Body of pancreas (tissue), 4 donors: ENCODE measurements around the gene THSD7B. TPM values are rescaled to one million over a fixed set of nuclear protein-coding genes. Genes with fewer than 3 reads are reported as not detected.

Experiments
- ATAC-seq: fragments of 150-250 bp; one replicate; pipeline ENCODE4 v1.9.1; 2016
- DNase-seq, 4 donors: peaks; one replicate each; pipeline ENCODE4 v3.0.0-alpha.2; 2019
- H3K27ac ChIP-seq, 4 donors: fragments of 200-600 bp; sonication (generic); 1 replicate in 3 of 4; 2 replicates in 1 of 4; pipeline versions ENCODE4 v1.5.1 to v1.6.1; 2016 to 2019; ENCODE audit warnings: mild to moderate bottlenecking in 1 of 4, mixed read lengths in 1 of 4, moderate library complexity in 1 of 4
- H3K27me3 ChIP-seq, 2 donors: fragments of 200-600 bp; sonication (generic); one replicate each; pipeline ENCODE4 v1.6.0; 2016; ENCODE audit warnings: mild to moderate bottlenecking in 1 of 2
- H3K36me3 ChIP-seq, 2 donors: fragments of 200-600 bp; sonication (generic); replicated peaks in 1 of 2; 2 replicates each; pipeline ENCODE4 v1.5.1; 2016; ENCODE audit warnings: low read depth in 2 of 2; ENCODE audit not compliant: insufficient read depth in 1 of 2
- H3K4me1 ChIP-seq: fragments of 200-600 bp; sonication (generic); one replicate; pipeline ENCODE4 v1.6.0; 2016
- H3K4me3 ChIP-seq, 2 donors: fragments of 200-600 bp; sonication (generic); 1 replicate in 1 of 2; 2 replicates in 1 of 2; pipeline ENCODE4 v1.5.1; 2016 to 2019
- H3K9me3 ChIP-seq, 3 donors: fragments of 200-600 bp; sonication (generic); 1 replicate in 2 of 3; 2 replicates in 1 of 3; pipeline ENCODE4 v1.5.1; 2016
- POLR2A ChIP-seq, 3 donors: fragments of 450-650 bp; IDR thresholded peaks; one replicate each; pipeline ENCODE4 v1.6.1; 2016; ENCODE audit warnings: antibody characterized with exemption in 3 of 3, mild to moderate bottlenecking in 2 of 3
- WGBS, 2 donors: methylation state at CpG; one replicate each; pipeline ENCODE4 v1.1.5; 2017; 5-methylcytosine and 5-hydroxymethylcytosine counted together
- intact Hi-C: fragments of 100-400 bp; cut with DNase I; formaldehyde crosslinking; loops from one replicate; pipeline ENCODE4 v1.15.1; 2023
- total RNA-seq, 2 donors: library from RNA; depleted of rRNA; stranded (reverse); fragments of >200 nt; gene quantifications; one replicate each; pipeline ENCODE4 v1.1.0, GENCODE V29; 2016
- TF ChIP-seq, protein P1 (sequence below), 7 experiments: fragments of 450-650 bp in 4 of 7; fragments of 200-600 bp in 3 of 7; sonication (generic) in 3 of 7; IDR thresholded peaks; one replicate each; pipeline ENCODE4 v1.5.1; 2016 to 2019; ENCODE audit warnings: antibody characterized with exemption in 7 of 7

Gene THSD7B
- total RNA-seq, 2 donors from 2014 or later, result 0.26 to 0.33 TPM

GRCh38 chr2:137523931-137524330, 758.6 kb downstream of the THSD7B start:
- TF ChIP-seq POLR2A (IDR thresholded peaks at IDR 0.05), result no peak
- TF ChIP-seq, protein P1, sequence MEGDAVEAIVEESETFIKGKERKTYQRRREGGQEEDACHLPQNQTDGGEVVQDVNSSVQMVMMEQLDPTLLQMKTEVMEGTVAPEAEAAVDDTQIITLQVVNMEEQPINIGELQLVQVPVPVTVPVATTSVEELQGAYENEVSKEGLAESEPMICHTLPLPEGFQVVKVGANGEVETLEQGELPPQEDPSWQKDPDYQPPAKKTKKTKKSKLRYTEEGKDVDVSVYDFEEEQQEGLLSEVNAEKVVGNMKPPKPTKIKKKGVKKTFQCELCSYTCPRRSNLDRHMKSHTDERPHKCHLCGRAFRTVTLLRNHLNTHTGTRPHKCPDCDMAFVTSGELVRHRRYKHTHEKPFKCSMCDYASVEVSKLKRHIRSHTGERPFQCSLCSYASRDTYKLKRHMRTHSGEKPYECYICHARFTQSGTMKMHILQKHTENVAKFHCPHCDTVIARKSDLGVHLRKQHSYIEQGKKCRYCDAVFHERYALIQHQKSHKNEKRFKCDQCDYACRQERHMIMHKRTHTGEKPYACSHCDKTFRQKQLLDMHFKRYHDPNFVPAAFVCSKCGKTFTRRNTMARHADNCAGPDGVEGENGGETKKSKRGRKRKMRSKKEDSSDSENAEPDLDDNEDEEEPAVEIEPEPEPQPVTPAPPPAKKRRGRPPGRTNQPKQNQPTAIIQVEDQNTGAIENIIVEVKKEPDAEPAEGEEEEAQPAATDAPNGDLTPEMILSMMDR (IDR thresholded peaks at IDR 0.05), result no peak
- 53 to 63% methylated on average over 3 of the region's 3 CpGs for WGBS, 2 donors
- H3K27ac ChIP-seq, result no peak overlapping the region
- H3K4me1 ChIP-seq, result no peaks in the 10 kb centered on the region
- no peaks in the 10 kb centered on the region for H3K9me3 ChIP-seq
- H3K27me3 ChIP-seq, result no peaks in the 10 kb centered on the region
- H3K36me3 ChIP-seq, result no peaks in the 10 kb centered on the region
- ATAC-seq (no peak), DNase-seq (no peak)
- intact Hi-C loops, result no loop called here
- H3K4me3 ChIP-seq, result no peak overlapping the region

DNA sequence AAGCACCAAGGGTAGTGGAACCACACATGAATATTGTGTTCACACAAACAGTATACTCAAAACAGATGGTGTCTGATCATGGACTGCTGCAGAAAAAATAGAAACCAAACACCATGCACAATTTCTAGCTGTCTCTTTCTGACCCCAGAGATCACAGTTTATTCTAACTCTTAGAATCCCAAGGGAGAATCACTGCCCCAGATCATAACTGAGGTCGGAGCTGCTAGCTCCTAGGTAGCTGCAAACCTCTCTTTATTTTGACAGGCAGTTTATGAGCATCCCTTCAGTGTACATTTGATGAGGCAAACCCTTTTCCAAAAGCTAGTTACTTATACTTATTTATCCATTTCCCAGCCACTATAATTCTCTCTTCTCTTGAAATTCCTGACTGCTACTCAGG, 759.8 kb downstream of the THSD7B start:
- H3K4me1 ChIP-seq, result no peaks in the 10 kb centered on the region
- no peak for ATAC-seq
- intact Hi-C loops, result no loop called here
- no peaks in the 10 kb centered on the region for H3K27me3 ChIP-seq
- H3K4me3 ChIP-seq, result no peak overlapping the region
- 17 to 27% methylated on average over 1 of the region's 1 CpG for WGBS, 2 donors
- H3K9me3 ChIP-seq, result no peaks in the 10 kb centered on the region
- H3K36me3 ChIP-seq, result no peaks in the 10 kb centered on the region
- no peak for DNase-seq
- no peak overlapping the region for H3K27ac ChIP-seq
- TF ChIP-seq POLR2A (IDR thresholded peaks at IDR 0.05), result no peak
- TF ChIP-seq, protein P1 (IDR thresholded peaks at IDR 0.05), result no peak

DNA sequence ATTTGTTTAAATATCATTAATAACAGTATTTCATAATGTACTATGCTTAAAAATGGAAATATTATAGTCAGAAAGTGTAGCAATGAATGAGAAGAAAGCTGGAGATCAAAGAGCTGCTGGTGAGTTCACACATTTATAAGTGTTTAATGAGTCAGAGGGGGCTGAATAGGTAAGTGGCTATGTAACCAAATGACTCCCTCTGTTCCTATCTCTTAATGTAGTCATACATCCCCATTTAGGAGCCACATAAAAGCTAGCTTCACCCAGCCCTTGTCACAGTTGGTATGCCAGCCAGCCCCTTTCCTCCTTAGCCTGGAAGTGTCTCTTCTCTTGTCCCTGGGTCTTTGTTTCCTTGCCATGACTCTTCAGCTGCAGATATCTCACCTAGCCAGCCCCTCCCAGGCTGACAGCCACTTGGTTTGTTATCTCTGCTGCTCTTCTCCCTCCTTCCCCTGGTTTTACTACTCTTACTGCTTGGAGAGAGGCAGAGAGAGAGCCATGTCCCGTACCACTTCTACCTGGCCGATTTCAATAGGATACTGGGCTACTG, 760.4 kb downstream of the THSD7B start:
- no peaks in the 10 kb centered on the region for H3K4me1 ChIP-seq
- DNase-seq (no peak), ATAC-seq (no peak)
- no peak overlapping the region for H3K27ac ChIP-seq
- 57 to 65% methylated on average over 2 of the region's 2 CpGs for WGBS, 2 donors
- H3K36me3 ChIP-seq, result no peaks in the 10 kb centered on the region
- intact Hi-C loops, result no loop called here
- no peaks in the 10 kb centered on the region for H3K9me3 ChIP-seq
- no peaks in the 10 kb centered on the region for H3K27me3 ChIP-seq
- TF ChIP-seq, protein P1 (IDR thresholded peaks at IDR 0.05), result no peak
- no peak for TF ChIP-seq POLR2A (IDR thresholded peaks at IDR 0.05)
- no peak overlapping the region for H3K4me3 ChIP-seq

GRCh38 chr2:137535897-137536296, 770.6 kb downstream of the THSD7B start:
- H3K27ac ChIP-seq, result no peak overlapping the region
- WGBS, 2 donors, result 57 to 64% methylated on average over 5 of the region's 5 CpGs
- H3K36me3 ChIP-seq, result no peaks in the 10 kb centered on the region
- no peaks in the 10 kb centered on the region for H3K9me3 ChIP-seq
- DNase-seq (no peak), ATAC-seq (no peak)
- TF ChIP-seq POLR2A (IDR thresholded peaks at IDR 0.05), result no peak
- TF ChIP-seq, protein P1 (IDR thresholded peaks at IDR 0.05), result no peak
- no peaks in the 10 kb centered on the region for H3K4me1 ChIP-seq
- H3K27me3 ChIP-seq, result no peaks in the 10 kb centered on the region
- no peak overlapping the region for H3K4me3 ChIP-seq
- intact Hi-C loops, result no loop called here

- ATAC-seq, result no peak
- no peaks in the 10 kb centered on the region for H3K27me3 ChIP-seq
- H3K27ac ChIP-seq, result no peak overlapping the region
- H3K4me3 ChIP-seq, result no peak overlapping the region
- intact Hi-C loops, result no loop called here
- H3K36me3 ChIP-seq, result no peaks in the 10 kb centered on the region
- 74 to 77% methylated on average over 1 of the region's 1 CpG for WGBS, 2 donors
- H3K9me3 ChIP-seq, result no peaks in the 10 kb centered on the region
- TF ChIP-seq, protein P1 (IDR thresholded peaks at IDR 0.05), result no peak
- TF ChIP-seq POLR2A (IDR thresholded peaks at IDR 0.05), result no peak
- no peak for DNase-seq
- no peaks in the 10 kb centered on the region for H3K4me1 ChIP-seq
Measured at GRCh38 chr2:137539336-137539735, 774.0 kb downstream of the THSD7B start.
